GM13977 (cell line): ENCODE measurements around the gene FOXN1.

Source experiments
- DNase-seq: peaks from one replicate; pipeline ENCODE4 v3.0.0; 2012; ENCODE audit warnings: low spot score
- CTCF ChIP-seq: IDR thresholded peaks from 2 replicates; pipeline ENCODE4 v1.5.1; 2012; ENCODE audit warnings: mild to moderate bottlenecking, control low read depth; ENCODE audit not compliant: insufficient read depth; ENCODE audit errors: extremely low read depth, missing control alignments
- in situ Hi-C: fragments of 300-500 bp; cut with MboI; formaldehyde crosslinking; loops from one replicate; pipeline ENCODE4 v1.12.0; 2022; ENCODE audit warnings: low sequenced_read_pairs, low pct_unique_long_range_greater_than_20kb, mixed read lengths, inconsistent platforms; ENCODE audit not compliant: unreplicated experiment

FOXN1 gene

GRCh38 chr17:28471531-28472342 is 34.4 kb upstream of the FOXN1 start:
- no peak for TF ChIP-seq CTCF
- no peak for DNase-seq
- in situ Hi-C loops: no loop called here

- no peak for TF ChIP-seq CTCF
- no peak for DNase-seq
- in situ Hi-C loops: no loop called here
Measured at GRCh38 chr17:28472871-28473497, 33.2 kb upstream of the FOXN1 start.

GRCh38 chr17:28473542-28473941 is 32.6 kb upstream of the FOXN1 start, which contains the start of gene SLC13A2:
TSS of gene SLC13A2 (plus strand) at chr17:28473644. CDS start at chr17:28473713, 69 bp downstream.
- TF ChIP-seq CTCF: no peak
- no peak for DNase-seq
- in situ Hi-C loops: no loop called here

- in situ Hi-C loops: no loop called here
- TF ChIP-seq CTCF: no peak
- DNase-seq: no peak
Measured at GRCh38 chr17:28474111-28474531, 32.0 kb upstream of the FOXN1 start.

GRCh38 chr17:28475151-28475900 is 30.8 kb upstream of the FOXN1 start:
- in situ Hi-C loops: no loop called here
- TF ChIP-seq CTCF: no peak
- DNase-seq: no peak

- DNase-seq: no peak
- TF ChIP-seq CTCF: no peak
Measured at GRCh38 chr17:28476076-28476865, 29.9 kb upstream of the FOXN1 start.

More at GRCh38 chr17:28476076-28476865, 29.9 kb upstream of the FOXN1 start:
- in situ Hi-C loops: no loop called here
